OCI-LY3 (cell line): ENCODE measurements around the gene ECHS1.

Experiments used
- H2AFZ ChIP-seq: fragments of 200-600, 300-600 bp; shearing (Covaris generic); 2 replicates; pipeline ENCODE4 v1.6.0; 2014; ENCODE audit warnings: antibody characterized with exemption, low read depth, low read length
- H3K27ac ChIP-seq: fragments of 200-600, 300-600 bp; sonication (generic); 2 replicates; pipeline ENCODE4 v1.5.1; 2014; ENCODE audit warnings: mild to moderate bottlenecking, low read length, moderate library complexity, mixed read lengths
- H3K27me3 ChIP-seq: fragments of 200-600, 300-600 bp; sonication (generic); 2 replicates; pipeline ENCODE4 v1.6.1; 2014; ENCODE audit warnings: low read depth, low read length, mixed read lengths
- H3K36me3 ChIP-seq: fragments of 200-600, 300-600 bp; sonication (generic); replicated peaks from 2 replicates; pipeline ENCODE3; 2014; ENCODE audit warnings: low read depth, low read length, mixed read lengths
- H3K4me1 ChIP-seq: fragments of 300-600, 200-600 bp; sonication (generic); 2 replicates; pipeline ENCODE4 v1.6.1; 2014; ENCODE audit warnings: low read length, mixed read lengths
- H3K4me2 ChIP-seq: fragments of 200-600, 300-600 bp; sonication (generic); 2 replicates; pipeline ENCODE4 v1.6.1; 2014; ENCODE audit warnings: low read length, mixed read lengths
- H3K4me3 ChIP-seq: fragments of 300-600, 200-600 bp; sonication (generic); 2 replicates; pipeline ENCODE4 v1.5.1; 2014; ENCODE audit warnings: antibody characterized with exemption, mild to moderate bottlenecking, low read length, moderate library complexity
- H3K79me2 ChIP-seq: fragments of 300-600, 200-600 bp; shearing (Covaris generic); 2 replicates; pipeline ENCODE4 v1.6.1; 2014; ENCODE audit warnings: mild to moderate bottlenecking, low read length, mixed read lengths
- H3K9ac ChIP-seq: fragments of 300-600, 200-600 bp; shearing (Covaris generic); 2 replicates; pipeline ENCODE4 v1.6.0; 2014; ENCODE audit warnings: mild to moderate bottlenecking, low read length, moderate library complexity
- H3K9me3 ChIP-seq: fragments of 200-600, 300-600 bp; shearing (Covaris generic); 2 replicates; pipeline ENCODE4 v1.6.1; 2014; ENCODE audit warnings: low read length, mixed read lengths; ENCODE audit not compliant: insufficient read depth
- H4K20me1 ChIP-seq: fragments of 200-600, 300-600 bp; sonication (generic); 2 replicates; pipeline ENCODE4 v1.6.1; 2016; ENCODE audit warnings: low read length, mixed read lengths; ENCODE audit not compliant: insufficient read depth
- EZH2phosphoT487 ChIP-seq: fragments of 200-600 bp; shearing (Covaris generic); IDR thresholded peaks from 2 replicates; pipeline ENCODE4 v1.6.1; 2018; ENCODE audit warnings: antibody characterized with exemption, mixed run types, low read depth
- TF ChIP-seq, protein P1 (sequence below): fragments of 200-600, 300-600 bp; sonication (generic); IDR thresholded peaks from 2 replicates; pipeline ENCODE4 v1.5.1; 2014; ENCODE audit warnings: antibody characterized with exemption, low read length, low read depth

The ECHS1 gene

DNA sequence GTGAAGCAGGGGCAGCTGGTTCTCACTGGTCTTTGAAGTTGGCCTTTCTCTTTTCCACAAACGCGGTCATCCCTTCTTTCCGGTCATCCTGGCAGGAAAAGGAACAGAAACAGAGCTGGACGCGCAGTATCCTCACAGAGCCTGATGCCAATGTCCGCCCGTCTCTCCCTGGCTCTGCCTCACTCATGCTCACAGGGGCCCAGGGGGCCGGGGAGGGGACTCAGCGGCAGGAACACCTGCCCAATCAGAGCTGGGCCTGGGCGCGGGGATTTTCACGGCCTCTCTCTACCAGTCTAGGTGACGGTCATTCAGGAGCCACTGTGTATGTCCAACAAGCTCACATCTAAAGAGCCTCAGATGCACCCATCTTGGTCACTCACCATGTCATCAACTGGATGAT, 10.3 kb downstream of the ECHS1 start:
- no peak for TF ChIP-seq EZH2phosphoT487
- TF ChIP-seq, protein P1, sequence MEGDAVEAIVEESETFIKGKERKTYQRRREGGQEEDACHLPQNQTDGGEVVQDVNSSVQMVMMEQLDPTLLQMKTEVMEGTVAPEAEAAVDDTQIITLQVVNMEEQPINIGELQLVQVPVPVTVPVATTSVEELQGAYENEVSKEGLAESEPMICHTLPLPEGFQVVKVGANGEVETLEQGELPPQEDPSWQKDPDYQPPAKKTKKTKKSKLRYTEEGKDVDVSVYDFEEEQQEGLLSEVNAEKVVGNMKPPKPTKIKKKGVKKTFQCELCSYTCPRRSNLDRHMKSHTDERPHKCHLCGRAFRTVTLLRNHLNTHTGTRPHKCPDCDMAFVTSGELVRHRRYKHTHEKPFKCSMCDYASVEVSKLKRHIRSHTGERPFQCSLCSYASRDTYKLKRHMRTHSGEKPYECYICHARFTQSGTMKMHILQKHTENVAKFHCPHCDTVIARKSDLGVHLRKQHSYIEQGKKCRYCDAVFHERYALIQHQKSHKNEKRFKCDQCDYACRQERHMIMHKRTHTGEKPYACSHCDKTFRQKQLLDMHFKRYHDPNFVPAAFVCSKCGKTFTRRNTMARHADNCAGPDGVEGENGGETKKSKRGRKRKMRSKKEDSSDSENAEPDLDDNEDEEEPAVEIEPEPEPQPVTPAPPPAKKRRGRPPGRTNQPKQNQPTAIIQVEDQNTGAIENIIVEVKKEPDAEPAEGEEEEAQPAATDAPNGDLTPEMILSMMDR = no peak
- Histone ChIP-seq H3K9me3 (no peaks in the 10 kb centered on the region), H2AFZ (no peak overlapping the region), H3K79me2 (no peaks in the 10 kb centered on the region), H3K27ac (no peak overlapping the region), H3K4me2 (no peak overlapping the region), H3K36me3 (no peaks in the 10 kb centered on the region), H4K20me1 (no peaks in the 10 kb centered on the region), H3K4me3 (no peak overlapping the region), H3K4me1 (no peaks in the 10 kb centered on the region), H3K27me3 (no peaks in the 10 kb centered on the region), H3K9ac (no peak overlapping the region)

DNA sequence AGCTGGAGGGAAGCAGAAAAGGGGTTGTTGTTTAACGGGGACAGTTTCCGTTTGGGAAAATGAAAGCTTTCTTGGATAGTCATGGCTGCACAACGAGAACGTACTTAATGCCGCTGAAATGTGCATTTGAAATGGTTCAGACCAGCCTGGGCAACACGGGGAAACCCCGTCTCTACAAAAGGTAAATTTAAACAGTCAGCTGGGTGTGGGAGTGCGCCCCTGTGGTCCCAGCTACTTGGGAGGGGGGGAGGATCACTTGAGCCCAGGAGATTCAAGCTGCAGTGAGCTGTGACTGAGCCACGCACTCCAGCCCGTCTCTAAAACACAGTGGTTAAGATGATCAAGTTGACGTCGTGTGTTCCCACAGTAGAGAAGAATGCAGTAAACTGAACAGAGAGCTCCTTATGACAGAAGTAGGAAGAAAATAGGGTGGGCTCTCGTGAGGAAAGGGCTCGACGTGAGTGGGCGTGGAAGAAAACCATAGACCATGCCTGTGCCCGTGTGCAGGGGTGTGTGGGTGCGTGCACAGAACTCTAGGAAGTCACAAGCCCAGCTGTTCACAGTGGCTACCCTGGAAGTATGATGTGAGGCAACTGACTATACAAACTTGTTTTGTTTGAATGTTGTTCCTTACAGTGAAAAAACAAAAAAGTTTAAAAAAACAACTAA, 11.2 kb downstream of the ECHS1 start:
- Histone ChIP-seq H3K27ac (no peak overlapping the region), H3K4me2 (no peak overlapping the region), H3K36me3 (no peaks in the 10 kb centered on the region), H3K9me3 (no peaks in the 10 kb centered on the region), H4K20me1 (no peaks in the 10 kb centered on the region), H2AFZ (no peak overlapping the region), H3K79me2 (no peaks in the 10 kb centered on the region), H3K27me3 (no peaks in the 10 kb centered on the region), H3K4me3 (no peak overlapping the region), H3K9ac (no peak overlapping the region), H3K4me1 (no peaks in the 10 kb centered on the region)
- TF ChIP-seq EZH2phosphoT487 = no peak
- TF ChIP-seq, protein P1 = no peak

DNA sequence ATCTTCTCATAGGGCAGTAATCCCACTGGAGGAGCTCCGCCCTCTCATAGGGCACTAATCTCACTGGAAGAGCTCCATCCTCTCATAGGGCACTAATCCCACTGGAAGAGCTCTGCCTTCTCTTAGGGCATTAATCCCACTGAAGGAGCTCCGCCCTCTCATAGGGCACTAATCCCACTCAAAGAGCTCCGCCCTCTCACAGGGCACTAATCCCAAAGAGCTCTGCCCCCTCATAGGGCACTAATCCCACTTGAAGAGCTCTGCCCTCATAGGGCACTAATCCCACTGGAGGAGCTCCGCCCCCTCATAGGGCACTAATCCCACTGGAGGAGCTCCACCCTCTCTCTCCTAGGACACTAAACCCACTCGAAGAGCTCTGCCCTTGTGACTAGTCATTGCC, 11.9 kb downstream of the ECHS1 start:
- Histone ChIP-seq H3K79me2 (peaks cover 6% of the 10 kb centered on the region), H3K27ac (no peak overlapping the region), H3K9ac (no peak overlapping the region), H3K27me3 (no peaks in the 10 kb centered on the region), H3K4me3 (no peak overlapping the region), H3K36me3 (peaks cover under 1% of the 10 kb centered on the region), H2AFZ (no peak overlapping the region), H3K9me3 (no peaks in the 10 kb centered on the region), H3K4me1 (peaks cover 5% of the 10 kb centered on the region; the same call in 1 of the 2 replicates), H3K4me2 (no peak overlapping the region), H4K20me1 (no peaks in the 10 kb centered on the region)
- TF ChIP-seq, protein P1 = no peak
- TF ChIP-seq EZH2phosphoT487 = no peak

DNA sequence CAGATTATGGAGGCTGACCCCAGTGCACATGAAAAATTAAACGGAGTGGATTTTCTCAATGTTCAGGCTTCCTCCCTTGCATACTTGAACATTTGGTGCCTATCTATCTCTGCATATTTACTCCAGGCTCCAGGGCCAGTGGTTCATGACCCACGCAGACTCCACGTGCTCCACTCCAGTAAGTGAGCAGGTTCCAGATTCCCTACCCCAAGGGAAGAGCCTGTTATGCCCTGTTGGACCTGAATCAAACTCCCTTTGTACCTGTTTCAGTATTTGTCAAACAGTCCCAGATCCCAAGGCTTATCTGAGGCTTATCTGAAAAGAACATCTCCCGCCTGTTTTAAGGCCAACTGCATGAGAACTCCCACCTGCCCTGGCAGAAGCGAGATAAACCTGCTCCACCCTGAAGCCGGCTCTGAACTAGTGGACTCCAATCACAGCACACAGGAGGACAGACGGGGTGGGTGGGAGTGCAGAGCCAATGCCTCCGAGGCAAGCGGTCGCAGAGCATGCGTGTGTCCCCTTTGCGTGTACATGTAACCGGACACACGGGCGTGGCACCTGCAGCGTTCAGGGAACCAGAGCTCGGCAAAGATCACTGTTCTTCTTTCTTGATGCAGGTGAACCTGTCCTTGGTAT, 13.1 kb downstream of the ECHS1 start:
- Histone ChIP-seq H3K4me1 (peaks cover 8% of the 10 kb centered on the region; the same call in 1 of the 2 replicates), H3K9ac (no peak overlapping the region), H3K27me3 (no peaks in the 10 kb centered on the region), H3K4me3 (no peak overlapping the region), H4K20me1 (no peaks in the 10 kb centered on the region), H3K9me3 (no peaks in the 10 kb centered on the region), H2AFZ (no peak overlapping the region), H3K79me2 (peaks cover 9% of the 10 kb centered on the region), H3K27ac (no peak overlapping the region), H3K4me2 (no peak overlapping the region), H3K36me3 (peaks cover 5% of the 10 kb centered on the region)
- TF ChIP-seq, protein P1 = no peak
- no peak for TF ChIP-seq EZH2phosphoT487
